Heart right ventricle (tissue), 16 donors: Measurements from ENCODE around the gene STK38L. TPM values are rescaled to one million over a fixed set of nuclear protein-coding genes. Genes with fewer than 3 reads are reported as not detected.
A peak's percentile ranks its signal among the peaks of the same experiment; 100 is the strongest.

Experiments used
- ATAC-seq, 8 donors: fragments of 200-7000 bp; cut with Tn5 transposase; one replicate each; pipeline ENCODE4 v1.9.1; 2020; ENCODE audit warnings: mild to moderate bottlenecking in 8 of 8, moderate library complexity in 8 of 8, moderate number of reproducible peaks in 1 of 8
- DNase-seq, 2 donors: peaks; one replicate each; pipeline ENCODE4 v3.0.0-alpha.2; 2020
- H3K27ac ChIP-seq, 10 donors: fragments of 200-600 bp; sonication (generic) in 2 of 10; one replicate each; pipeline versions ENCODE4 v1.5.0 to v1.8.0; 2020 to 2022; ENCODE audit warnings: mild to moderate bottlenecking in 3 of 10
- H3K27me3 ChIP-seq, 7 donors: fragments of 200-600 bp; one replicate each; pipeline ENCODE4 v1.8.0; 2021 to 2022; ENCODE audit warnings: mild to moderate bottlenecking in 2 of 7
- H3K36me3 ChIP-seq, 9 donors: fragments of 200-600 bp; sonication (generic) in 1 of 9; one replicate each; pipeline versions ENCODE4 v1.5.0 to v1.8.0; 2020 to 2022; ENCODE audit warnings: mild to moderate bottlenecking in 2 of 9
- H3K4me1 ChIP-seq, 9 donors: fragments of 200-600 bp; sonication (generic) in 1 of 9; one replicate each; pipeline versions ENCODE4 v1.5.0 to v1.8.0; 2020 to 2022; ENCODE audit warnings: mild to moderate bottlenecking in 4 of 9
- H3K4me3 ChIP-seq, 10 donors: fragments of 200-600 bp; sonication (generic) in 2 of 10; one replicate each; pipeline versions ENCODE4 v1.5.0 to v1.8.0; 2020 to 2022; ENCODE audit warnings: mild to moderate bottlenecking in 7 of 10, moderate library complexity in 2 of 10
- H3K9me3 ChIP-seq, 11 donors: fragments of 200-600 bp in 10 of 11; sonication (generic) in 2 of 11; one replicate each; pipeline versions ENCODE4 v1.5.0 to v1.8.0; 2013 to 2022; ENCODE audit warnings: mild to moderate bottlenecking in 2 of 11, control low read depth in 1 of 11, moderate library complexity in 1 of 11
- CTCF ChIP-seq, 9 donors: fragments of 200-600 bp; sonication (generic) in 2 of 9; IDR thresholded peaks; one replicate each; pipeline versions ENCODE4 v1.5.0 to v1.8.0; 2021 to 2022; ENCODE audit warnings: antibody characterized with exemption in 9 of 9, mild to moderate bottlenecking in 5 of 9, moderate library complexity in 1 of 9
- WGBS, 2 donors: extraction: QIAGEN DNeasy Blood & Tissue Kit; methylation state at CpG; one replicate each; pipeline ENCODE4 v1.1.7; 2013; ENCODE audit warnings: inconsistent platforms in 1 of 2; 5-methylcytosine and 5-hydroxymethylcytosine counted together
- intact Hi-C, 10 donors: fragments of 100-400 bp; cut with DNase I; formaldehyde crosslinking; loops; one replicate each; pipeline versions ENCODE4 v1.11.1 to v1.14.2; 2022
- polyA plus RNA-seq, 2 donors: library from polyadenylated mRNA; stranded (reverse); fragments of 200-250 nt; gene quantifications; one replicate each; pipeline ENCODE4 v1.2.3, GENCODE V29; 2013
- total RNA-seq, 10 donors: library from RNA; stranded (reverse); fragmentation: NEBNext Ultra II Directional in 3 of 10; extraction: Animal tissue kit (Norgen Biotek cat#: 25700) in 3 of 10; gene quantifications; one replicate each; pipeline versions ENCODE4 v1.2.1 to v1.2.4, GENCODE V29; 2021 to 2023
- donor health status: Arrhythmogenic right ventricular cardiomyopathy.
- donor health status: ischemic (EF 13 %, LVEDD 7.1; RV severe dilation, severe dysfunction).
- donor health status: healthy with polysubstance abuse.
- donor health status: DM: no; HTN: yes; CAD: no.
- donor health status: DM: no; HTN: no; CAD: no.
- donor health status: ischemic (EF 25% LVEDD 6.9; RV normal size, moderate dysfunction).
- donor health status: ischemic (EF 25% LVEDD 5.7; RV mildly dilated, moderate dysfunction).
- donor health status: healthy.
- donor health status: DM: yes; HTN: yes; CAD: no.
- donor health status: Ischemic cardiomyopathy.
- donor health status: ischemic (EF 35%, LVEDD 5.7; RV mildly dilated, moderate dysfunction).
- donor health status: nonischemic (EF 11% LVEDD 7.7; RV severe dilation, severe dysfunction).
- donor health status: DM: yes; HTN: yes; CAD: no.
- donor health status: PGD.
- donor health status: ischemic (EF 29% LVEDD 5.4; RV normal size, mild dysfunction).
- donor health status: nonischemic (EF 23%, LVEDD 6.1; RV moderate dilation, normal function).

STK38L gene
- total and polyA plus RNA-seq, 12 donors: 9.5 to 165 (median 82.5) TPM

GRCh38 chr12:27199638-27200300, 44.3 kb upstream of the STK38L start:
- Histone ChIP-seq H3K36me3 (no peaks in the 10 kb centered on the region), H3K4me1 (peaks cover 0 to 30% (median 12%) of the 10 kb centered on the region in 9 donors), H3K27me3 (no peaks in the 10 kb centered on the region), H3K9me3 (no peaks in the 10 kb centered on the region), H3K27ac (peak overlapping the region in 2 of 10 donors; percentile 65 to 66), H3K4me3 (no peak overlapping the region)
- ATAC-seq (no peak), DNase-seq (no peak)
- WGBS, 2 donors: 76 to 79% methylated on average over 2 of the region's 2 CpGs
- TF ChIP-seq CTCF (IDR thresholded peaks at IDR 0.05): no peak
- intact Hi-C loops: no loop called here

GRCh38 chr12:27201169-27201568, 42.9 kb upstream of the STK38L start:
- no peaks in the 10 kb centered on the region for H3K9me3 ChIP-seq
- intact Hi-C loops: no loop called here
- no peak for DNase-seq
- H3K4me1 ChIP-seq: peaks cover 0 to 27% (median 12%) of the 10 kb centered on the region in 9 donors
- H3K27ac ChIP-seq: peak overlapping the region in 6 of 10 donors; percentile 12 to 67 (median 55)
- H3K36me3 ChIP-seq: no peaks in the 10 kb centered on the region
- no peaks in the 10 kb centered on the region for H3K27me3 ChIP-seq
- H3K4me3 ChIP-seq: no peak overlapping the region
- no peak for TF ChIP-seq CTCF (IDR thresholded peaks at IDR 0.05)
- 24 to 38% methylated on average over 1 of the region's 1 CpG for WGBS, 2 donors
- ATAC-seq: peak in 2 of 8 donors; percentile 47 to 61

- TF ChIP-seq CTCF (IDR thresholded peaks at IDR 0.05): no peak
Measured at GRCh38 chr12:27206801-27207502, 37.1 kb upstream of the STK38L start.

GRCh38 chr12:27207615-27208413, 36.3 kb upstream of the STK38L start:
- Histone ChIP-seq H3K36me3 (no peaks in the 10 kb centered on the region), H3K4me1 (no peaks in the 10 kb centered on the region), H3K27me3 (no peaks in the 10 kb centered on the region), H3K4me3 (no peak overlapping the region), H3K27ac (no peak overlapping the region), H3K9me3 (peaks cover 0 to 21% (median 0%) of the 10 kb centered on the region in 11 donors)
- ATAC-seq (no peak), DNase-seq (no peak)
- intact Hi-C loops: no loop called here
- no peak for TF ChIP-seq CTCF (IDR thresholded peaks at IDR 0.05)
- 72 to 76% methylated on average over 9 of the region's 9 CpGs for WGBS, 2 donors

More at GRCh38 chr12:27206801-27207502, 37.1 kb upstream of the STK38L start:
- Histone ChIP-seq H3K36me3 (no peaks in the 10 kb centered on the region), H3K27ac (no peak overlapping the region), H3K9me3 (peaks cover 0 to 21% (median 0%) of the 10 kb centered on the region in 11 donors), H3K4me1 (peaks cover 0 to 5% (median 0%) of the 10 kb centered on the region in 9 donors), H3K4me3 (no peak overlapping the region), H3K27me3 (no peaks in the 10 kb centered on the region)
- intact Hi-C loops: no loop called here
- no peak for DNase-seq
- no peak for ATAC-seq
- whole genome bisulfite sequencing, 2 donors: 81 to 89% methylated on average over 1 of the region's 1 CpG
